GM18526 (cell line): ENCODE results near the gene ZNF398.
A peak's percentile ranks its signal among the peaks of the same experiment; 100 is the strongest.

ENCODE experiments used
- POLR2A ChIP-seq: IDR thresholded peaks from 3 replicates; pipeline ENCODE4 v1.6.1; 2011; ENCODE audit not compliant: insufficient read length; ENCODE audit errors: extremely low read depth

ZNF398 gene

GRCh38 chr7:149179241-149179640, 32.0 kb downstream of the ZNF398 start:
- no peak for TF ChIP-seq POLR2A

- no peak for TF ChIP-seq POLR2A
These were observed 33.6 kb downstream of the ZNF398 start for GRCh38 chr7:149180722-149181449.

DNA sequence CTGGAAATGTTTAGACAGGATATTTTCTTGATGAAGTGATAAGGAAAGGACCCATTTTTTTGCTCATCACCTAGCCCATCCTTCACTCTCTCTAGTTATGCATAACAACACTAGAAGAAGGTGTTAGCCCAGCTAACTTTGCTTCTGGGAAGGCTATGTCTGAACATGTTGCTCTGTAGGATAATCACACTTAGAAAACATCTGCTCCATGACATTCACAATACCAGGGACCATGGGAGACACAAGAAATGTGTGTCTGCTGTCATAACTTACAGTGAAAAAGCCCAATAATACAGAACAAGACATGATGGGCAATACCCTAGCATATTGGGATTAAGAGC, 34.2 kb downstream of the ZNF398 start:
- TF ChIP-seq POLR2A = no peak

- no peak for TF ChIP-seq POLR2A
These were observed 37.0 kb downstream of the ZNF398 start for GRCh38 chr7:149184274-149184673.

GRCh38 chr7:149188213-149188612, 41.0 kb downstream of the ZNF398 start:
- TF ChIP-seq POLR2A = no peak

- no peak for TF ChIP-seq POLR2A
These were observed 41.5 kb downstream of the ZNF398 start for GRCh38 chr7:149188637-149189259.

- TF ChIP-seq POLR2A = no peak
These were observed 44.6 kb downstream of the ZNF398 start for GRCh38 chr7:149191851-149192250.

DNA sequence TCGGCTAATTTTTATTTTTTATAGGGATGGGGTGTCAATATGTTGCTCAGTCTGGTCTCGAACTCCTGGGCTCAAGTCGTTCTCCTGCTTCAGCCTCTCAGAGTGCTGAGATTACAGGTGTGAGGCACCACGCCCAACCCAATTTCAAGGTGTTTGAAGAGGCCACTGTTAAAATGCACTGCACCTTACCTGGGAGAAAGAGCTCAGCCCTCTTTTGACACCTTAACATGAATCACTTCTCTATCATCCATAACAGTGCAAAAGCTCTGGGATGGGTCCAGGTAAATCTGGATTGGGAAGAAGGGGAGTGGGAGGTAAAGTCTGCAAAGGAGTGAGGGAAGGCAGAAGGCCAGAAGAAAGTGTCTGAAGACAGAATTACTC, 47.5 kb downstream of the ZNF398 start:
- TF ChIP-seq POLR2A = no peak

DNA sequence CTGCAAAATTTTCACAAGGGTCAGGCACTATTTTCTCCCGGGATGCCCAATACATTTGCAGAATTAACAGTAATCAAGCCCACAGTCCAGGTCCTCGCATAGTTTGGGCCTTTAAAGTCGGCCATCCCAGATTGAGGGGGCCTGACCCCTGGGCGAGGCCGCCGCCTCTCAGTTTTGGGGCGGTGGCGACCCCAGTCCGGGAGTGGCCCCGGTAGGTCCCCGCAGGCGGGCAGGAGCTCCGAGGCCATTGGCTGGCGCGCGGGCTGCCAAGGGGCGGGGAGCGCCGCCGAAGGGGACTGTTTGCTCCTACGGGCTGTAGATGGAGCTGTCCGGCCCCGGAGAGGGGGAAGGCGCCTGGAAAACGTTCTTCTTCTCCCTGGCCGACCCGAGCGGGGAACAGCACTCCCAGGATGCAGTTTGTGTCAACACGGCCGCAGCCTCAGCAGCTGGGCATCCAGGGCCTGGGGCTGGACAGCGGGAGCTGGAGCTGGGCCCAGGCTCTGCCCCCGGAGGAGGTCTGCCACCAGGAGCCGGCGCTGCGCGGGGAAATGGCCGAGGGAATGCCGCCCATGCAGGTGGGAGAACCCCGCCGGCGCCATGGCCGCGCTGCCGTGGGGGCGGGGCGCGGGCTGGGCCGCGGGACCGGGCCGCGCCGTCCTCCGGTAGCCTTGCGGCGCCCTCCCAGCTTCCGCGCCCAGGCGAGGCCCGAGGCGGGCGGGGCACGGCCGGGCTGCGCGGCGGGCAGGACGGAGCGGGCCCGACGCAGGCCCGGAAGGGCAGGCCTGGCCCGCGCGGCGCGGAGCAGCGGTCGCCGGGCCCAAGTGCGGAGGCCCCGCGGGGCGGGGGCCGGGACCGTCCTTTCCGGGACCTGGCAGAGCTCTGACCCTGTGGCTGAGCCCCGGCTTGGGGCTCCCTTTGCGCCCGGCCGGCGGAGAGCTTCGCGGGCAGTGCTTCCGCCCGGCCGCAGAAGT, 48.2 kb downstream of the ZNF398 start, which contains the start of gene ZNF282:
TSS of gene ZNF282 (plus strand) at position 367 of the 971 bp plus-strand sequence. CDS start at position 411, 44 bp downstream.
- TF ChIP-seq POLR2A = peak; percentile 43

GRCh38 chr7:149196151-149196704, 49.0 kb downstream of the ZNF398 start:
- TF ChIP-seq POLR2A = no peak

- TF ChIP-seq POLR2A = no peak
These were observed 49.5 kb downstream of the ZNF398 start for GRCh38 chr7:149196705-149197171.

DNA sequence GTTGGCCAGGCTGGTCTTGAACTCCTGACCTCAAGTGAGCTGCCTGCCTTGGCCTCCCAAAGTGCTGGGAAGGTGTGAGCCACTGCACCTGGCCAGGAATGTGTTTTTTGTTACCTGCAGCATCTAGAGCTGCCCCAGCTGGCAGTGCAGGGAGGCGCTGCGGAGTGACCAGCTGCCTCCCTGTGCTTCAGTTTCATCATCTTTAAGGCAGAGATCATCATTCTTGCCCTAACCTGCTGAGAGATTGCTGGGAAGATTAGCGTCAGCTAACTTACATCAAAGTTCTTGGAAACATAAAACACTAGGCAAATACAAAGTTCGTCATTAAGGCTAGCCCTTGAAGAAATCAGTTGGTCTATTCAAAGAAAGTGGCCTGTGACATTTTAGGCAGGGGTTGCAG, 50.4 kb downstream of the ZNF398 start:
- TF ChIP-seq POLR2A = no peak

DNA sequence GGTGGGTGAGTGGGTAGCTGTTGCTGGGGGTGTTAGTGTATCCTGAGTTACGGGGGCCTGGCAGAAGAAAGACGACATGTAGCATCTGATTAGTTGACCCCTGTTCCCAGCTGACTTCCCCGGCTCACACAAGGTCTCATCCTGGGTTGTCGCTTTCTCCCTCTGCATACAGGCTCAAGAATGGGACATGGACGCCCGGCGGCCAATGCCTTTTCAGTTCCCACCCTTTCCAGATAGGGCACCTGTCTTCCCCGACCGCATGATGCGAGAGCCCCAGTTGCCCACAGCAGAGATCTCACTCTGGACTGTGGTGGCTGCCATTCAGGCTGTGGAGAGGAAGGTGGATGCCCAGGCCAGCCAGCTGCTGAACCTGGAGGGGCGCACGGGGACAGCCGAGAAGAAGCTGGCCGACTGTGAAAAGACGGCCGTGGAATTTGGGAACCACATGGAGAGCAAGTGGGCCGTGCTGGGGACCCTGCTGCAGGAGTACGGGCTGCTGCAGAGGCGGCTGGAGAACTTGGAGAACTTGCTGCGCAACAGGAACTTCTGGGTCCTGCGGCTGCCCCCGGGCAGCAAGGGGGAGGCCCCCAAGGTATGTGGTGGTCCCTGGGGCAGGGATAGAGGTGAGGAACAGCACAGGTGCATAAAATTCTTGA, 51.0 kb downstream of the ZNF398 start:
- no peak for TF ChIP-seq POLR2A

- TF ChIP-seq POLR2A = no peak
These were observed 52.2 kb downstream of the ZNF398 start for GRCh38 chr7:149199234-149199995.
